GM12865 (cell line): Measurements from ENCODE around the gene PLCL2.
A peak's percentile ranks its signal among the peaks of the same experiment; 100 is the strongest.
"Not testable (repeated sequence)": the region's sequence is repeated elsewhere in the genome, so short reads cannot be mapped to it uniquely, and the experiment has no call there.

Experiments used
- DNase-seq: peaks from one replicate; pipeline ENCODE4 v3.0.0; 2010; ENCODE audit warnings: low read depth
- H3K4me3 ChIP-seq: 2 replicates; pipeline ENCODE4 v1.5.1; 2011; ENCODE audit warnings: mild to moderate bottlenecking, low read depth, low read length, control low read depth
- TF ChIP-seq, protein P1 (sequence below): IDR thresholded peaks from 2 replicates; pipeline ENCODE4 v1.5.1; 2011; ENCODE audit warnings: low read length, control low read depth, low read depth, inconsistent platforms; ENCODE audit not compliant: insufficient read depth; ENCODE audit errors: missing control alignments

The PLCL2 gene

DNA sequence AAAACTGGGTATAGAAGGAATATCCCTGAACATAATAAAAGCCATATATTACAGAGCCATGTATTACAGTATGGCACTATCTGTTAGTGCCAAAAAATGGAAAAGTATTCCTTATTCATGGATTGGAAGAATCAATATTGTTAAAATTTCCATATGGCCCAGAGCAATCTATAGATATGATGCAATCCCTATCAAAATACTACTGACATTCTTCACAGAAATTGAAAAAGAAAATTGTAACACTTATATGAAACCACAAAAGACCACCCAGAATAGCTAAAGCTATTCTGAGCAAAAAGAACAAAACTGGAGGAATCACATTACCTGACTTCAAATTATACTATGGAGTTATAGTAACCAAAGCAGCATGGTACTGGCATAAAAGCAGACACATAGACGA lies 218.8 kb downstream of the PLCL2 start:
- TF ChIP-seq, protein P1, sequence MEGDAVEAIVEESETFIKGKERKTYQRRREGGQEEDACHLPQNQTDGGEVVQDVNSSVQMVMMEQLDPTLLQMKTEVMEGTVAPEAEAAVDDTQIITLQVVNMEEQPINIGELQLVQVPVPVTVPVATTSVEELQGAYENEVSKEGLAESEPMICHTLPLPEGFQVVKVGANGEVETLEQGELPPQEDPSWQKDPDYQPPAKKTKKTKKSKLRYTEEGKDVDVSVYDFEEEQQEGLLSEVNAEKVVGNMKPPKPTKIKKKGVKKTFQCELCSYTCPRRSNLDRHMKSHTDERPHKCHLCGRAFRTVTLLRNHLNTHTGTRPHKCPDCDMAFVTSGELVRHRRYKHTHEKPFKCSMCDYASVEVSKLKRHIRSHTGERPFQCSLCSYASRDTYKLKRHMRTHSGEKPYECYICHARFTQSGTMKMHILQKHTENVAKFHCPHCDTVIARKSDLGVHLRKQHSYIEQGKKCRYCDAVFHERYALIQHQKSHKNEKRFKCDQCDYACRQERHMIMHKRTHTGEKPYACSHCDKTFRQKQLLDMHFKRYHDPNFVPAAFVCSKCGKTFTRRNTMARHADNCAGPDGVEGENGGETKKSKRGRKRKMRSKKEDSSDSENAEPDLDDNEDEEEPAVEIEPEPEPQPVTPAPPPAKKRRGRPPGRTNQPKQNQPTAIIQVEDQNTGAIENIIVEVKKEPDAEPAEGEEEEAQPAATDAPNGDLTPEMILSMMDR = no peak
- H3K4me3 ChIP-seq = no peak overlapping the region
- DNase-seq = no peak

DNA sequence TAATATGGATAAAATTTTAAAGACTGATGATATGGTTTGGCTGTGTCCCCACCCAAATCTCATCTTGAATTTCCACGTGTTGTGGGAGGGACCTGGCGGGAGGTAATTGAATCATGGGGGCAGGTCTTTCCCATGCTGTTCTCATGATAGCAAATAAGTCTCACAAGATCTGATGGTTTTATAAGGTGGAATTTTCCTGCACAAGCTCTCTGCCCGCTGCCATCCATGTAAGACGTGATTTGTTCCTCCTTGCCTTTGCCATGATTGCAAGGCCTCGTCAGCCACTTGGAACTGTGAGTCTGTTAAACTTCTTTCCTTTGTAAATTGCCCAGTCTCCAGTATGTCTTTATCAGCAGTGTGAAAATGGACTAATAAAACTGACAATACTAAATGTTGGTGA lies 222.0 kb downstream of the PLCL2 start:
- DNase-seq, H3K4me3 ChIP-seq: not testable (repeated sequence)

DNA sequence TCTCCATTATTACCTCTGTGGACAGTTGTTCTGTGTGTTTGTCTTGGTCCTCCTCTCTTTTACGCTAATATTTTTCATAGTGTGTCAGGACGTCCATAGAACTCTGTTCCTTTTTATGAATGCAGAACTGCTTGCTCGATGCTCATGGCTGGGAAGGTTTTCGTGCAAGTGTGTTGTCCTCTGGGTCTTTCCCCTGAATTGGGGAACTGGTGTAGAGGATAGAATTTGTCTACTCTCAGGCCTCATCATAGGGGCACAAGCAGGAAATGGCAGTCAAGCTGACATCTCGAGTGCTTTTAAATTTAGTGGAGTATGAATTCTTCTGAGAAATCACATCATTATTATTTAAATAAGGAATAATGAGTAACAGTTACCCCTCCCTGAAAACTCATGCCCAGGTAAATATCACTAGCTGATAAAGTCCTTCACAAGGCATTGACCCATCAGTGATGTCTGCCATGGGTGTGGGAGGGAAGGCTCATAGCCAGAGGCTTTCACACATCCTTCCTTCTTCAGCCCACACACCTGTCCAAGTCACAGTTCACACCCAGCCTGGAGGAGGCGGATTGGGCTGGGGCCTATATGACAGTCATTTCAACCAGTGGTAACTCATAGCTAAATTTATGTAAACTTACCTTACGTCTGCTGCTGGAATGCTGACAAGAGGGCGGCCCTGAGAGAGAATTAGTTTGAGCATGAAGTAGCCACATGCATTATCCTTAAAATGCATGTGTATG lies 226.1 kb downstream of the PLCL2 start:
- TF ChIP-seq, protein P1 = no peak
- no peak overlapping the region for H3K4me3 ChIP-seq
- DNase-seq = peak; percentile 47

DNA sequence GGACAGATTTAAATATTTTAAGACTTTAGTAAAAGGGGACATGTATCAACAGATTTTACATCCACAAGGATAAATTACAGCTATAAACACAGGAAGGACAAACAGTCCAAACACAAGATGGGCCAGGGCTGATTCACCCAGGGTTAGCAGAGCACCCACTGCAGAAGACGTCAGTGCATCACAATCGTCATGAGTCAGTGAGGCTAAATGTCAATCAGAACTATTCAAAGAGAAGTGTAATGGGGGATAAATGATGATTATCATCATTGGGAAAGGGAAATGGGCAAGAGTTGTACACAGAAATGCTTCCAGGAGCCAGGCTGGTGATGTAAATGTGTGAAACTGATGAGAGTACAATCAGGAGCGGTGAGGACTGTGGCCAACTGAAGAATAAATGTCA lies 226.8 kb downstream of the PLCL2 start:
- no peak overlapping the region for H3K4me3 ChIP-seq
- no peak for DNase-seq
- TF ChIP-seq, protein P1 = no peak

DNA sequence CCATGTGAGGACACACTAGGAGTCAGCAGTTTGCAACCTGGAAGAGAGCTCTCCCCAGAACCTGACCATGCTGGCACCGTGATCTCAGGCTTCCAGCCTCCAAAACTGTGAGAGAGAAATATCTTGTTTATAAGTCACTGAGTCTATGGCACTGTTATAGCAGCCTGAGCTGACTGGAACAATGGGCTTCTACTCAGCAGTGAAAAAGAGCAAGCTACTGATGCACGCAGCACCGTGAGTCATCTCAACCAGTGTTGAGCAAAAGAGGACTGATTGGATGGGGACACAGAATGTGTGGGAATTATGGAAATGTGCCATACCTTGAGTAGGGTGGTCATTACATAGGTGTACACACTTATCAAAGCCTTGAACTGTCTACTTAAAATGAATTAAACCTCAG lies 230.4 kb downstream of the PLCL2 start:
- TF ChIP-seq, protein P1 = no peak
- no peak overlapping the region for H3K4me3 ChIP-seq
- no peak for DNase-seq

DNA sequence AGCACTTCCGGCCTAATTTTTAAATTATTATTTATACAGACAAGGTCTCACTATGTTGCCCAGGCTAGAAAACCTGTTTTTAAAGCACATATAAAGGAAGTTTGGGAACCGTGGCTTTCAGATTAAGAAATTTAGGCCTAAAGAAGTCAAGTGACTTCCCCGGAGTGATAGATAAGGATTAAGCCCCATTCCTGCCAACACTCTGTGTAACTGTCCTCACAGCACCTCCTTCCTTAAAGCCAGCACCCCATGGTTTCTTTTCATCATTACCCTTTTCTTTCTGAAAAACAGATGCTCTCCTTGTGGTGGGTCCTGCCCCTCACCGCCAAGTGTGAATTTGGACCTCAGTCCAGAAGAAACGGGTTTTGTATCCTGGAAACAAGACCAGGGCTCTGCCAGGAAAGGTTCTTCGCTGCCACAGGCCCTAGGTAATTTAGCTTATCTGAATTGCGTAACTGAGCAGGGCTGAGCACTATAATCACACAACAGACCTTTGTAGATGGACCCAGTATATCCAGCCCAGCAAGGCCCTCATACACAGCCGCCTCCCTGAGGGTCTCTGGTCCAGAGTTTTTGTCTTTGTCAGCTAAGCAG lies 231.3 kb downstream of the PLCL2 start:
- TF ChIP-seq, protein P1 = no peak
- no peak overlapping the region for H3K4me3 ChIP-seq
- no peak for DNase-seq

DNA sequence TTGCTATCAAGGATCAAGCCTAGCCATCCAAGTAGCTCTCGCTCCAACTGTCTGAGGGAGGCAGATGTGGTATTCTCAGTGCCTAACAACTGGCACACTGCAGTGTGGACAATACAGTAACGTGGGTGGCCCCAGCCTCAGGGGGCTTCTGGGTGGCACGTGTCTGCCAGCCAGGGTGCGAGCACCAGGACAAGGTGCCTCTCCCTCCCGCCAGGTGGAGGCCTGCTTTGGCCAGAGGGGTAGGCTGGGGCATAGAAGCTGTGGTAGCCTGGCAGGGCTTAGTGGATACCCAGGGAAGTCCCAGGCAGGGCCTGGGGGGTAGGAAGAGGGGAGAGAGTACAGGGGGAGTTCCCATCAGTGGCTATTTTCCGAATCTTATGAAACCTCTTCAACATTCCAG lies 234.0 kb downstream of the PLCL2 start:
- TF ChIP-seq, protein P1 = no peak
- peak; percentile 45 for DNase-seq

More for the DNA sequence above, 234.0 kb downstream of the PLCL2 start:
- no peak overlapping the region for H3K4me3 ChIP-seq
